LHCN-M2 (cell line): ENCODE measurements around the gene RASL12. TPM values are rescaled to one million over a fixed set of nuclear protein-coding genes. Genes with fewer than 3 reads are reported as not detected.
"Not testable (repeated sequence)": the region's sequence is repeated elsewhere in the genome, so short reads cannot be mapped to it uniquely, and the experiment has no call there.

Experiments used
- DNase-seq: peaks from one replicate; pipeline ENCODE4 v3.0.0-alpha.2; 2012; ENCODE audit warnings: low read depth
- total RNA-seq: library from RNA; depleted of rRNA; stranded (reverse); fragments of >200 nt; gene quantifications from 2 replicates; pipeline ENCODE4 v1.2.3, GENCODE V29; 2014; rRNA removed

Gene RASL12
- total RNA-seq, 1 experiment from 2014 or later = not detected

- peak; percentile 75 for DNase-seq
Measured at GRCh38 chr15:65028921-65029735, 38.7 kb downstream of the RASL12 start, which contains the start of gene MTFMT. TSS of gene MTFMT (minus strand) at chr15:65029639. CDS start at chr15:65029613, 26 bp downstream.

- DNase-seq = no peak
Measured at GRCh38 chr15:65028338-65028737, 39.5 kb downstream of the RASL12 start.

GRCh38 chr15:65027593-65027992 is 40.2 kb downstream of the RASL12 start:
- no peak for DNase-seq

GRCh38 chr15:65026756-65027155 is 41.0 kb downstream of the RASL12 start:
- DNase-seq = no peak

GRCh38 chr15:65021488-65021887 is 46.3 kb downstream of the RASL12 start:
- DNase-seq = no peak

GRCh38 chr15:65020419-65020818 is 47.4 kb downstream of the RASL12 start:
- peak; percentile 15 for DNase-seq

- DNase-seq = not testable (repeated sequence)
Measured at GRCh38 chr15:65011198-65011597, 56.6 kb downstream of the RASL12 start.

GRCh38 chr15:65008983-65009382 is 58.8 kb downstream of the RASL12 start:
- DNase-seq = peak; percentile 35

GRCh38 chr15:65006876-65007275 is 60.9 kb downstream of the RASL12 start:
- no peak for DNase-seq

- DNase-seq = no peak
Measured at GRCh38 chr15:65004993-65005392, 62.8 kb downstream of the RASL12 start.

Other genes with a start within 250 kb of the RASL12 start
- 26.4 and 43.9 TPM in 2 replicates for gene PIF1, start 242.3 kb downstream of the RASL12 start, total RNA-seq
- gene PLEKHO2, start 226.1 kb downstream of the RASL12 start, total RNA-seq = 26.7 and 33.8 TPM in 2 replicates
- gene ANKDD1A, start 156.1 kb downstream of the RASL12 start, total RNA-seq = 1.9 and 2.8 TPM in 2 replicates
- 96.8 and 99.6 TPM in 2 replicates for gene SPG21, start 78.1 kb downstream of the RASL12 start, total RNA-seq
- gene MTFMT, start 38.4 kb downstream of the RASL12 start, total RNA-seq = 28.7 and 36.5 TPM in 2 replicates
- gene SLC51B, start 22.6 kb downstream of the RASL12 start, total RNA-seq = 0.23 TPM in 1 of 2 replicates, not detected in the other
- gene KBTBD13, start 8.8 kb upstream of the RASL12 start, total RNA-seq = not detected in 2 replicates
- gene UBAP1L, start 47.2 kb upstream of the RASL12 start, total RNA-seq = 0.38 and 0.69 TPM in 2 replicates
- 15.6 and 18.2 TPM in 2 replicates for gene PDCD7, start 65.8 kb upstream of the RASL12 start, total RNA-seq
- gene CLPX, start 117.4 kb upstream of the RASL12 start, total RNA-seq = 29.5 and 30.7 TPM in 2 replicates
- under 0.01 and 0.17 TPM in 2 replicates for gene CILP, start 143.5 kb upstream of the RASL12 start, total RNA-seq
- gene PARP16, start 218.9 kb upstream of the RASL12 start, total RNA-seq = 7.3 and 7.8 TPM in 2 replicates
- not detected in 2 replicates for gene RNU5A-1, start 228.1 kb upstream of the RASL12 start, total RNA-seq
- gene RNU5B-1, start 236.7 kb upstream of the RASL12 start, total RNA-seq = not detected in 2 replicates